Adrenal gland (tissue), 12 donors: ENCODE data around the gene ALKAL2. TPM values are rescaled to one million over a fixed set of nuclear protein-coding genes. Genes with fewer than 3 reads are reported as not detected.

Experiments used
- DNase-seq, 7 donors: peaks; one replicate each; pipeline ENCODE4 v3.0.0-alpha.2; 2019 to 2020
- H3K27ac ChIP-seq, 5 donors: fragments of 200-600 bp; sonication (generic) in 4 of 5; 1 replicate in 3 of 5; 2 replicates in 2 of 5; pipeline versions ENCODE4 v1.5.1 to v1.8.0; 2016 to 2020; ENCODE audit warnings: mild to moderate bottlenecking in 1 of 5
- H3K27me3 ChIP-seq: fragments of 200-600 bp; 2 replicates; pipeline ENCODE4 v1.8.0; 2021
- H3K36me3 ChIP-seq, 2 donors: fragments of 200-600 bp; replicated peaks in 1 of 2; 1 replicate in 1 of 2; 2 replicates in 1 of 2; pipeline versions ENCODE4 v1.5.1 to v1.8.0; 2018 to 2022
- H3K4me1 ChIP-seq, 2 donors: fragments of 200-600 bp; replicated peaks in 1 of 2; 1 replicate in 1 of 2; 2 replicates in 1 of 2; pipeline versions ENCODE4 v1.5.1 to v1.8.0; 2018 to 2021
- H3K4me3 ChIP-seq, 4 donors: fragments of 200-600 bp; sonication (generic) in 3 of 4; one replicate each; pipeline ENCODE4 v1.5.1; 2016 to 2018
- H3K9me3 ChIP-seq, 3 donors: fragments of 200-600 bp; sonication (generic) in 1 of 3; replicated peaks in 1 of 3; 1 replicate in 2 of 3; 2 replicates in 1 of 3; pipeline versions ENCODE4 v1.5.1 to v1.8.0; 2016 to 2021
- POLR2A ChIP-seq, 2 donors: fragments of 450-650 bp; IDR thresholded peaks; one replicate each; pipeline ENCODE4 v1.6.1; 2017; ENCODE audit warnings: antibody characterized with exemption in 2 of 2, mild to moderate bottlenecking in 2 of 2, moderate library complexity in 1 of 2
- WGBS, 4 donors: extraction: QIAGEN DNeasy Blood & Tissue Kit in 2 of 4; methylation state at CpG; one replicate each; pipeline versions ENCODE4 v1.1.5 to v1.1.7; 2013 to 2017; 5-methylcytosine and 5-hydroxymethylcytosine counted together
- intact Hi-C, 2 donors: fragments of 100-400 bp; cut with DNase I; formaldehyde crosslinking; loops; one replicate each; pipeline versions ENCODE4 v1.14.1 to v1.15.0; 2022 to 2023
- polyA plus RNA-seq, 3 donors: library from polyadenylated mRNA; stranded (reverse); fragments of 200-250 nt in 2 of 3; fragments of 350-450 nt in 1 of 3; fragmentation: Illumina TruSeq in 1 of 3; extraction: RNeasy Lipid Tissue Mini Kit (QIAGEN cat#74804) in 1 of 3; gene quantifications; one replicate each; pipeline ENCODE4 v1.2.3, GENCODE V29; 2013 to 2014
- total RNA-seq, 9 donors: library from RNA; depleted of rRNA in 4 of 9; stranded (reverse); fragments of >200 nt in 4 of 9; fragments of 120-200 nt in 1 of 9; fragmentation: NEBNext Ultra II Directional in 1 of 9; extraction: Animal tissue kit (Norgen Biotek cat#: 25700) in 1 of 9; gene quantifications; one replicate each; pipeline versions ENCODE4 v1.1.0 to v1.2.4, GENCODE V29; 2013 to 2023
- TF ChIP-seq, protein P1 (sequence below), 6 experiments: fragments of 450-650 bp in 4 of 6; fragments of 200-600 bp in 2 of 6; sonication (generic) in 1 of 6; IDR thresholded peaks; 1 replicate in 5 of 6; 2 replicates in 1 of 6; pipeline versions ENCODE4 v1.5.1 to v1.8.0; 2016 to 2021; ENCODE audit warnings: antibody characterized with exemption in 6 of 6, mild to moderate bottlenecking in 2 of 6, moderate library complexity in 1 of 6
- donor health status: healthy with polysubstance abuse.
- donor health status: Bipolar disorder and iron deficiency.
- donor health status: DM: yes; HTN: yes; CAD: no.
- donor health status: DM: no; HTN: no; CAD: no.
- donor health status: DM: no; HTN: no; CAD: no.
- donor health status: DM: yes; HTN: yes; CAD: no.

The ALKAL2 gene
- total and polyA plus RNA-seq, 12 donors = 40.3 to 316 (median 141) TPM

GRCh38 chr2:233030-233429 lies 54.9 kb downstream of the ALKAL2 start:
- no peak for DNase-seq
- Histone ChIP-seq H3K27ac (no peak overlapping the region), H3K27me3 (no peaks in the 10 kb centered on the region), H3K36me3 (peaks cover 0 to 7% of the 10 kb centered on the region in 2 donors), H3K4me1 (peaks cover 4 to 22% of the 10 kb centered on the region in 2 donors), H3K4me3 (no peak overlapping the region), H3K9me3 (no peaks in the 10 kb centered on the region)
- 61 to 72% (median 65%) methylated on average over 7 of the region's 7 CpGs for WGBS, 4 donors
- TF ChIP-seq, protein P1, sequence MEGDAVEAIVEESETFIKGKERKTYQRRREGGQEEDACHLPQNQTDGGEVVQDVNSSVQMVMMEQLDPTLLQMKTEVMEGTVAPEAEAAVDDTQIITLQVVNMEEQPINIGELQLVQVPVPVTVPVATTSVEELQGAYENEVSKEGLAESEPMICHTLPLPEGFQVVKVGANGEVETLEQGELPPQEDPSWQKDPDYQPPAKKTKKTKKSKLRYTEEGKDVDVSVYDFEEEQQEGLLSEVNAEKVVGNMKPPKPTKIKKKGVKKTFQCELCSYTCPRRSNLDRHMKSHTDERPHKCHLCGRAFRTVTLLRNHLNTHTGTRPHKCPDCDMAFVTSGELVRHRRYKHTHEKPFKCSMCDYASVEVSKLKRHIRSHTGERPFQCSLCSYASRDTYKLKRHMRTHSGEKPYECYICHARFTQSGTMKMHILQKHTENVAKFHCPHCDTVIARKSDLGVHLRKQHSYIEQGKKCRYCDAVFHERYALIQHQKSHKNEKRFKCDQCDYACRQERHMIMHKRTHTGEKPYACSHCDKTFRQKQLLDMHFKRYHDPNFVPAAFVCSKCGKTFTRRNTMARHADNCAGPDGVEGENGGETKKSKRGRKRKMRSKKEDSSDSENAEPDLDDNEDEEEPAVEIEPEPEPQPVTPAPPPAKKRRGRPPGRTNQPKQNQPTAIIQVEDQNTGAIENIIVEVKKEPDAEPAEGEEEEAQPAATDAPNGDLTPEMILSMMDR (IDR thresholded peaks at IDR 0.05) = no peak
- no peak for TF ChIP-seq POLR2A (IDR thresholded peaks at IDR 0.05)
- intact Hi-C loops = no loop called here

DNA sequence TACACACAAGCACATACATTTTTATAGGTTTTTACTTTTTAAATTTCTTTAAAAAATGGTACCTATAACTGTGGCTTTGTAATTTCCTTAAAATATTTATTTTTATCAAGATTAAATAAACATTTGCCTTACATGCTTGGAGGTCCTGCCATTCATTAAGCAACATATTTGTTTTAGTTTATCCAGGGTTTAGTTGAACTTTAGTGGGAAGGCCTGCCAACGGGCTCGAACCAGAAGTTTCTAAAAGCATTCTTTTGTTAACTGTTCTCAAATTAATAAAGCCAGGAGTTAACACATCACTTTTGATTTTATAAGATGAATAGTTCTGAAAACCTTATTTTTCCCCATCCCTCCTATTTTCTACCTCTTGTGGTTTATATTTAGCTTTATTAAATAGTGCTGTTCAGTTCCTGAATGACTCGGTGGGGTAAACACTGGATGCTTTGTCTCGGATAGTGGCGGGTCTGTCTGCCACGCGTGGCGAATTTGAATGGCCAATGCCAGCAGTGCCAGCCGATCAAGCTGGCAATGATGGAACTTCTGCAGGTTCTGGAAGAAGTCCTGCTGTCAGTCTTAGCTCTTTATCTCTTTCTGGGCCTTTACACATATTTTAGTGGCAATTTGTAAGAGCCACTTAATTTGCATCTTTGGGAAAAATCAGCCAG lies 56.2 kb downstream of the ALKAL2 start:
- 84 to 89% (median 86%) methylated on average over 9 of the region's 9 CpGs for WGBS, 4 donors
- no peak overlapping the region for H3K27ac ChIP-seq
- intact Hi-C loops = no loop called here
- H3K9me3 ChIP-seq = no peaks in the 10 kb centered on the region
- H3K4me1 ChIP-seq = peaks cover 0 to 13% of the 10 kb centered on the region in 2 donors
- peaks cover 0 to 7% of the 10 kb centered on the region in 2 donors for H3K36me3 ChIP-seq
- TF ChIP-seq, protein P1 (IDR thresholded peaks at IDR 0.05) = no peak
- no peak for TF ChIP-seq POLR2A (IDR thresholded peaks at IDR 0.05)
- no peak overlapping the region for H3K4me3 ChIP-seq
- no peaks in the 10 kb centered on the region for H3K27me3 ChIP-seq
- DNase-seq = no peak

Other genes with a start within 250 kb of the ALKAL2 start
- 1 to 10 TPM; 2.5 to 9.9 (median 7.8) TPM for gene FAM110C, start 241.6 kb downstream of the ALKAL2 start, total RNA-seq
- gene FAM110C, start 241.6 kb downstream of the ALKAL2 start, polyA plus RNA-seq = 1 to 10 TPM; 2.4 to 5.7 (median 3.9) TPM
- 100 to 1,000 TPM in 1 of 9 donors, 10 to 100 TPM in 8; 43.6 to 106 (median 93.5) TPM for gene SH3YL1, start 24.1 kb downstream of the ALKAL2 start, total RNA-seq
- gene SH3YL1, start 24.1 kb downstream of the ALKAL2 start, polyA plus RNA-seq = 100 to 1,000 TPM in 1 of 3 donors, 10 to 100 TPM in 2; 70.9 to 108 (median 81.0) TPM
- gene ACP1, start 23.1 kb downstream of the ALKAL2 start, total RNA-seq = 100 to 1,000 TPM; 133 to 386 (median 172) TPM
- 100 to 1,000 TPM in 1 of 3 donors, 10 to 100 TPM in 2; 59.5 to 314 (median 81.0) TPM for gene ACP1, start 23.1 kb downstream of the ALKAL2 start, polyA plus RNA-seq